ENCODE data around the gene GMNC. TPM values are rescaled to one million over a fixed set of nuclear protein-coding genes. Genes with fewer than 3 reads are reported as not detected.

Gene GMNC
- total and polyA plus RNA-seq, 2 of the 13 experiments (the other 11 are each of a cell fraction or from before 2014, with no cell fraction given) = not detected

- FAIRE-seq = no peak
Observed at GRCh38 chr3:190870127-190870526, 7.6 kb upstream of the GMNC start.

More at GRCh38 chr3:190870127-190870526, 7.6 kb upstream of the GMNC start:
- no peaks in the 10 kb centered on the region for H4K20me1 ChIP-seq (ENCODE audit: insufficient read depth, low read length)
- no peak overlapping the region for H2AFZ ChIP-seq (ENCODE audit: low read length)
- in situ Hi-C loops (cut with HindIII; ENCODE audit: extremely low pct_ligation_motif_present, low pct_unique_long_range_greater_than_20kb) (no loop called here), intact Hi-C loops (cut with micrococcal nuclease; ENCODE audit: unreplicated experiment) (no loop called here)
- H3K27ac ChIP-seq (ENCODE audit: extremely low read length, insufficient read depth, low read length) = no peak overlapping the region
- DNase-seq (ENCODE audit: low spot score) = no peak
- WGBS (ENCODE audit: low lambda C conversion rate) = 9% methylated on average over 3 of the region's 3 CpGs
- H3K9me3 ChIP-seq (ENCODE audit: low read length) = no peaks in the 10 kb centered on the region
- no peaks in the 10 kb centered on the region for H3K27me3 ChIP-seq (ENCODE audit: control insufficient read depth in 1 of 2, insufficient read depth in 2 of 2, low read length in 2 of 2)
- no peak overlapping the region for H3K4me3 ChIP-seq (replicated peaks in 1 of 3; ENCODE audit: insufficient read depth in 1 of 3, low read depth in 2 of 3, low read length in 3 of 3)
- POLR2A ChIA-PET = no interaction called here
- CTCF ChIA-PET (ENCODE audit: low intra/inter-chr PET ratio, low total read pairs) = no interaction called here
- peaks cover 13% of the 10 kb centered on the region for H3K4me1 ChIP-seq (ENCODE audit: insufficient read depth, low read length)
- TF ChIP-seq MATR3 (CRISPR knock-in tag; IDR thresholded peaks at IDR 0.05) (no peak), HIVEP1 (CRISPR knock-in tag; IDR thresholded peaks at IDR 0.05) (no peak), FOXO4 (CRISPR knock-in tag; conservative IDR thresholded peaks at IDR 0.05) (no peak), ZNF749 (CRISPR knock-in tag; IDR thresholded peaks at IDR 0.05; ENCODE audit: borderline replicate concordance) (no peak), SOX13 (IDR thresholded peaks at IDR 0.05) (no peak), SOX13 (CRISPR knock-in tag; conservative IDR thresholded peaks at IDR 0.05 in 1 of 2, IDR thresholded peaks at IDR 0.05 in 1 of 2) (no peak), ZMYM4 (CRISPR knock-in tag; IDR thresholded peaks at IDR 0.05) (no peak), ZNF501 (CRISPR knock-in tag; IDR thresholded peaks at IDR 0.05) (no peak), NFATC3 (CRISPR knock-in tag; IDR thresholded peaks at IDR 0.05) (no peak), RELA (CRISPR knock-in tag; IDR thresholded peaks at IDR 0.05) (no peak)
- TF ChIP-seq, protein P1, sequence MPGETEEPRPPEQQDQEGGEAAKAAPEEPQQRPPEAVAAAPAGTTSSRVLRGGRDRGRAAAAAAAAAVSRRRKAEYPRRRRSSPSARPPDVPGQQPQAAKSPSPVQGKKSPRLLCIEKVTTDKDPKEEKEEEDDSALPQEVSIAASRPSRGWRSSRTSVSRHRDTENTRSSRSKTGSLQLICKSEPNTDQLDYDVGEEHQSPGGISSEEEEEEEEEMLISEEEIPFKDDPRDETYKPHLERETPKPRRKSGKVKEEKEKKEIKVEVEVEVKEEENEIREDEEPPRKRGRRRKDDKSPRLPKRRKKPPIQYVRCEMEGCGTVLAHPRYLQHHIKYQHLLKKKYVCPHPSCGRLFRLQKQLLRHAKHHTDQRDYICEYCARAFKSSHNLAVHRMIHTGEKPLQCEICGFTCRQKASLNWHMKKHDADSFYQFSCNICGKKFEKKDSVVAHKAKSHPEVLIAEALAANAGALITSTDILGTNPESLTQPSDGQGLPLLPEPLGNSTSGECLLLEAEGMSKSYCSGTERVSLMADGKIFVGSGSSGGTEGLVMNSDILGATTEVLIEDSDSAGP (CRISPR knock-in tag; IDR thresholded peaks at IDR 0.05; ENCODE audit: borderline replicate concordance) = no peak
- H3K4me2 ChIP-seq (ENCODE audit: low read depth, low read length) = no peak overlapping the region
- no TSS peak for BruUV-seq (replicated peaks)
- no peaks in the 10 kb centered on the region for H3K79me2 ChIP-seq (ENCODE audit: insufficient read depth, low read length)
- ATAC-seq = no peak
- no peak overlapping the region for H3K9ac ChIP-seq (ENCODE audit: insufficient read depth, low read depth, low read length)
- no peaks in the 10 kb centered on the region for H3K36me3 ChIP-seq (replicated peaks in 1 of 2; ENCODE audit: control insufficient read depth in 1 of 2, insufficient read depth in 2 of 2, low read length in 2 of 2)

All from HepG2 (cell line).